Measurements from ENCODE around the gene FOSL1. TPM values are rescaled to one million over a fixed set of nuclear protein-coding genes. Genes with fewer than 3 reads are reported as not detected.

Gene FOSL1
- polyA plus RNA-seq, 1 donor (not counting 4 experiments of a cell fraction or from before 2014, with no cell fraction given) = 21.8 TPM

- FAIRE-seq (no peak), DNase-seq (ENCODE audit: low read depth, low spot score) (no peak)
- H3K79me2 ChIP-seq (ENCODE audit: control insufficient read depth, insufficient read depth, low read length) = no peaks in the 10 kb centered on the region
- no peak overlapping the region for H2AFZ ChIP-seq (ENCODE audit: control insufficient read depth, low read length)
- no peaks in the 10 kb centered on the region for H3K27me3 ChIP-seq (ENCODE audit: control insufficient read depth, extremely low read depth, insufficient read depth, low read length)
- no peaks in the 10 kb centered on the region for H3K9me3 ChIP-seq (ENCODE audit: control insufficient read depth, low read depth, low read length)
- no peak overlapping the region for H3K27ac ChIP-seq (ENCODE audit: control insufficient read depth, insufficient read depth, low read length)
- no peak overlapping the region for H3K9ac ChIP-seq (ENCODE audit: control insufficient read depth, extremely low read depth, insufficient read depth, low read length)
- no peak for TF ChIP-seq EZH2 (IDR thresholded peaks at IDR 0.05; ENCODE audit: low read length)
- TF ChIP-seq CTCF (optimal IDR thresholded peaks at IDR 0.05 in 1 of 3, IDR thresholded peaks at IDR 0.05 in 1 of 3, conservative IDR thresholded peaks at IDR 0.05 in 1 of 3; ENCODE audit: extremely low read depth in 1 of 3, insufficient read depth in 2 of 3, low read length in 3 of 3) = no peak
- H4K20me1 ChIP-seq (ENCODE audit: control insufficient read depth, extremely low read depth, insufficient read depth, low read length) = no peaks in the 10 kb centered on the region
- H3K4me3 ChIP-seq (ENCODE audit: control insufficient read depth in 2 of 3, extremely low read depth in 1 of 3, insufficient read depth in 2 of 3, low read depth in 1 of 3, low read length in 3 of 3) = no peak overlapping the region
- no peaks in the 10 kb centered on the region for H3K36me3 ChIP-seq (ENCODE audit: control insufficient read depth in 2 of 2, extremely low read depth in 1 of 2, insufficient read depth in 2 of 2, low read length in 2 of 2)
- H3K9me1 ChIP-seq (ENCODE audit: control insufficient read depth, extremely low read depth, insufficient read depth, low read length) = no peaks in the 10 kb centered on the region
- no peak overlapping the region for H3K4me2 ChIP-seq (ENCODE audit: control insufficient read depth, extremely low read depth, insufficient read depth, low read depth, low read length)
- dilution Hi-C loops (cut with MboI; ENCODE audit: extremely low pct_ligation_motif_present, low sequenced_read_pairs) = no loop called here
- H3K4me1 ChIP-seq (ENCODE audit: control insufficient read depth, extremely low read depth, insufficient read depth, low read length) = peaks cover 4% of the 10 kb centered on the region
These were observed 56.4 kb downstream of the FOSL1 start for GRCh38 chr11:65843811-65844210.

- Histone ChIP-seq H4K20me1 (ENCODE audit: control insufficient read depth, extremely low read depth, insufficient read depth, low read length) (no peaks in the 10 kb centered on the region), H2AFZ (ENCODE audit: control insufficient read depth, low read length) (no peak overlapping the region), H3K9ac (ENCODE audit: control insufficient read depth, extremely low read depth, insufficient read depth, low read length) (no peak overlapping the region), H3K79me2 (ENCODE audit: control insufficient read depth, insufficient read depth, low read length) (no peaks in the 10 kb centered on the region), H3K27me3 (ENCODE audit: control insufficient read depth, extremely low read depth, insufficient read depth, low read length) (no peaks in the 10 kb centered on the region), H3K4me2 (ENCODE audit: control insufficient read depth, extremely low read depth, insufficient read depth, low read depth, low read length) (no peak overlapping the region), H3K9me3 (ENCODE audit: control insufficient read depth, low read depth, low read length) (no peaks in the 10 kb centered on the region), H3K27ac (ENCODE audit: control insufficient read depth, insufficient read depth, low read length) (no peak overlapping the region), H3K4me1 (ENCODE audit: control insufficient read depth, extremely low read depth, insufficient read depth, low read length) (peaks cover 4% of the 10 kb centered on the region), H3K36me3 (ENCODE audit: control insufficient read depth in 2 of 2, extremely low read depth in 1 of 2, insufficient read depth in 2 of 2, low read length in 2 of 2) (no peaks in the 10 kb centered on the region), H3K4me3 (ENCODE audit: control insufficient read depth in 2 of 3, extremely low read depth in 1 of 3, insufficient read depth in 2 of 3, low read depth in 1 of 3, low read length in 3 of 3) (no peak overlapping the region), H3K9me1 (ENCODE audit: control insufficient read depth, extremely low read depth, insufficient read depth, low read length) (no peaks in the 10 kb centered on the region)
- no peak for DNase-seq (ENCODE audit: low read depth, low spot score)
- TF ChIP-seq EZH2 (IDR thresholded peaks at IDR 0.05; ENCODE audit: low read length) (no peak), CTCF (optimal IDR thresholded peaks at IDR 0.05 in 1 of 3, IDR thresholded peaks at IDR 0.05 in 1 of 3, conservative IDR thresholded peaks at IDR 0.05 in 1 of 3; ENCODE audit: extremely low read depth in 1 of 3, insufficient read depth in 2 of 3, low read length in 3 of 3) (no peak)
- FAIRE-seq = no peak
- dilution Hi-C loops (cut with MboI; ENCODE audit: extremely low pct_ligation_motif_present, low sequenced_read_pairs) = no loop called here
These were observed 58.0 kb downstream of the FOSL1 start for GRCh38 chr11:65842144-65842543.

Other genes starting within 250 kb of the FOSL1 start
- 20.4 to 49.4 TPM (median 23.5 TPM) in 3 replicates for gene RELA, start 237.5 kb downstream of the FOSL1 start, polyA plus RNA-seq
- gene KAT5, start 188.1 kb downstream of the FOSL1 start, polyA plus RNA-seq = 26.8 to 32.1 TPM (median 30.3 TPM) in 3 replicates
- gene RNASEH2C, start 179.6 kb downstream of the FOSL1 start, polyA plus RNA-seq = 16.0 to 20.6 TPM (median 18.5 TPM) in 3 replicates
- gene AP5B1, start 119.4 kb downstream of the FOSL1 start, polyA plus RNA-seq = 3.1 to 6.8 TPM (median 3.1 TPM) in 3 replicates
- 2.1 to 23.2 TPM (median 7.5 TPM) in 3 replicates for gene OVOL1, start 113.3 kb downstream of the FOSL1 start, polyA plus RNA-seq
- gene SNX32, start 66.4 kb downstream of the FOSL1 start, polyA plus RNA-seq = 0.12 to 0.44 TPM (median 0.15 TPM) in 3 replicates
- 571 to 1,860 TPM (median 1,236 TPM) in 3 replicates for gene CFL1, start 42.2 kb downstream of the FOSL1 start, polyA plus RNA-seq
- gene MUS81, start 40.0 kb downstream of the FOSL1 start, polyA plus RNA-seq = 24.7 to 34.4 TPM (median 28.0 TPM) in 3 replicates
- 4.6 to 13.6 TPM (median 4.8 TPM) in 3 replicates for gene EFEMP2, start 27.6 kb downstream of the FOSL1 start, polyA plus RNA-seq
- not detected in 3 replicates for gene CTSW, start 20.6 kb downstream of the FOSL1 start, polyA plus RNA-seq
- 83.0 to 104 TPM (median 95.1 TPM) in 3 replicates for gene FIBP, start 11.9 kb downstream of the FOSL1 start, polyA plus RNA-seq
- gene CCDC85B, start 9.7 kb downstream of the FOSL1 start, polyA plus RNA-seq = 4.1 to 6.8 TPM (median 6.0 TPM) in 3 replicates
- 18.4 to 30.9 TPM (median 25.0 TPM) in 3 replicates for gene C11orf68, start 18.7 kb upstream of the FOSL1 start, polyA plus RNA-seq
- gene DRAP1, start 19.0 kb upstream of the FOSL1 start, polyA plus RNA-seq = 135 to 175 TPM (median 138 TPM) in 3 replicates
- gene TSGA10IP, start 45.1 kb upstream of the FOSL1 start, polyA plus RNA-seq = not detected in 3 replicates
- 5.9 to 28.0 TPM (median 14.7 TPM) in 3 replicates for gene SART1, start 61.3 kb upstream of the FOSL1 start, polyA plus RNA-seq
- gene EIF1AD, start 101.8 kb upstream of the FOSL1 start, polyA plus RNA-seq = 23.1 to 36.8 TPM (median 29.6 TPM) in 3 replicates
- gene BANF1, start 102.1 kb upstream of the FOSL1 start, polyA plus RNA-seq = 112 to 187 TPM (median 154 TPM) in 3 replicates
- 1.4 to 2.3 TPM (median 1.7 TPM) in 3 replicates for gene CST6, start 111.6 kb upstream of the FOSL1 start, polyA plus RNA-seq
- gene CATSPER1, start 126.1 kb upstream of the FOSL1 start, polyA plus RNA-seq = 0.07 TPM in 1 of 3 replicates, not detected in the others
- gene GAL3ST3, start 148.8 kb upstream of the FOSL1 start, polyA plus RNA-seq = not detected in 3 replicates
- gene SF3B2, start 152.0 kb upstream of the FOSL1 start, polyA plus RNA-seq = 41.9 to 121 TPM (median 73.0 TPM) in 3 replicates
- 10.0 to 28.4 TPM (median 14.9 TPM) in 3 replicates for gene PACS1, start 169.9 kb upstream of the FOSL1 start, polyA plus RNA-seq

Data from keratinocyte (primary cell).